Fibroblast of peridontal ligament (primary cell): ENCODE data around the gene SLC26A1.

ENCODE experiments used
- DNase-seq: peaks from one replicate; pipeline ENCODE4 v3.0.0-alpha.2; 2010; ENCODE audit errors: extremely low read depth

SLC26A1 gene

DNA sequence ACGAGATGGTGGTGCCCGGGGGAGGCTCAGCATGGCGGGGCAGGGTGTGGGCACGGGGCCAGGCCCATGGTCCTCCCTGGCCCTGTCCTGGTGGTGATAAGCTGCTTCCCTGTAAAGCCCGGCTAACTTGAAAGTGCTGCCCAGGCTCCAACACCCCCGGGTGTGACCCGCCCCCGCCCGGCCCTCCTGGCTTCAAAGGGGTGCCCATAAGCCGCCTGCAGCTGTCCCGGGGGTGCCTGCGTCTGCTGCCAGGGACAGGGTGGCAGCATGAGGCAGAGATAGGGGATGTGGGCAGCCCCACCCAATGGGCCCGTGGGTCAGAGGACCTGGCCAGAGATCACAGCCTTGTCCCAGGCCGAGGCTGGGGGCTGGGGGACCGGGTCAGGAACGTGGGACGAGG lies 36.3 kb upstream of the SLC26A1 start:
- DNase-seq: no peak

- no peak for DNase-seq
Measured at GRCh38 chr4:1028574-1029220, 35.5 kb upstream of the SLC26A1 start.

DNA sequence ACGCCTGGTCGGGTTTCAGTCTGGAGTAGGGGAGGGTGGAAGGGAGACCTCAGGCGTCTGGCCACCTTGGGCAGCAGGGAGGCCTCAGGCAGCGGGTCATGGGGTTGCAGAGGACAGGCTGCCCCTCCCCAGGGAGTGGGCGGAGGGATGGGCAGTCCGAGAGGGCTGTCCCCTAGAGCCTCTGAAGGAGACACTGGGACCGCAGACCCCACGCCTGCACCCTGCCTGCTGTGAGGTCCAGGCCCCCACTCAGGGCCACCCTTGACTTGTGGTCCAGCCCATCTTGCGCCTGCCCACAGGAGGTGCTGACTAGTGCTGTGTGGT lies 34.7 kb upstream of the SLC26A1 start:
- DNase-seq: no peak

- DNase-seq: no peak
Measured at GRCh38 chr4:1027219-1027914, 34.2 kb upstream of the SLC26A1 start.

- DNase-seq: no peak
Measured at GRCh38 chr4:1026115-1026514, 32.9 kb upstream of the SLC26A1 start.

GRCh38 chr4:1024882-1025545 lies 31.8 kb upstream of the SLC26A1 start:
- no peak for DNase-seq

DNA sequence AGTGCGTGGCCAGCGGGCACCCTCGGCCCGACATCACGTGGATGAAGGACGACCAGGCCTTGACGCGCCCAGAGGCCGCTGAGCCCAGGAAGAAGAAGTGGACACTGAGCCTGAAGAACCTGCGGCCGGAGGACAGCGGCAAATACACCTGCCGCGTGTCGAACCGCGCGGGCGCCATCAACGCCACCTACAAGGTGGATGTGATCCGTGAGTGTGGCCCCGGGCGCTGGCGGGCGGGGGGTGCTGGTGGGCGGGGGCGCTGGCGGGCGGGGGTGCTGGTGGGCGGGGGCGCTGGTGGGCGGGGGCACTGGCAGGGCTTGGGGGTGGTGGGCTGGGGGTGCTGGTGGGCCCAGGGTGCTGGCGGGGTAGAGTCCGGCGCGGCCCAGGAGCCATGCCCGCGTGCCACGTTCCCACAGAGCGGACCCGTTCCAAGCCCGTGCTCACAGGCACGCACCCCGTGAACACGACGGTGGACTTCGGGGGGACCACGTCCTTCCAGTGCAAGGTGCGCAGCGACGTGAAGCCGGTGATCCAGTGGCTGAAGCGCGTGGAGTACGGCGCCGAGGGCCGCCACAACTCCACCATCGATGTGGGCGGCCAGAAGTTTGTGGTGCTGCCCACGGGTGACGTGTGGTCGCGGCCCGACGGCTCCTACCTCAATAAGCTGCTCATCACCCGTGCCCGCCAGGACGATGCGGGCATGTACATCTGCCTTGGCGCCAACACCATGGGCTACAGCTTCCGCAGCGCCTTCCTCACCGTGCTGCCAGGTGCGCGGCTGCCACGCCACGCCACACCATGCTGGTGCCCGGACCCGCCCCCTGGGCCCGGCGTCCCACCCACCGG lies 30.9 kb upstream of the SLC26A1 start:
- no peak for DNase-seq

GRCh38 chr4:1023075-1023640 lies 30.0 kb upstream of the SLC26A1 start:
- no peak for DNase-seq

DNA sequence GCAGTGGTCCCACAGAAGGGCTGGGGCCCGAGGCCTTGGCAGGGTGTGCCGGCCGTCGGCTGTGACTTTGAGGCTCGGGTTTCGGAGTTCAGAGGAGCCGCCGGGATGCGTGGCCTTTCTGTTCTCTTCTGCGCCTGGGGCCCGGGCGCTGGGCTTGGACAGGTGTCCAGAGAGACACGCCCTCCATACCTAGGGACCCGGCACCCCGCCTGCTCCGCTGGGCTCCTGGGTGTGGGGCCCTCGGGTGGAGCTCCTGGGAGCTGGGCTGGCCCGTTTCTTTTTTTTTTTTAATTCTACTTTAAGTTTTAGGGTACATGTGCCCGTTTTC lies 29.5 kb upstream of the SLC26A1 start:
- no peak for DNase-seq

GRCh38 chr4:1022051-1022738 lies 29.0 kb upstream of the SLC26A1 start:
- DNase-seq: no peak

GRCh38 chr4:1021386-1022050 lies 28.3 kb upstream of the SLC26A1 start:
- DNase-seq: no peak

DNA sequence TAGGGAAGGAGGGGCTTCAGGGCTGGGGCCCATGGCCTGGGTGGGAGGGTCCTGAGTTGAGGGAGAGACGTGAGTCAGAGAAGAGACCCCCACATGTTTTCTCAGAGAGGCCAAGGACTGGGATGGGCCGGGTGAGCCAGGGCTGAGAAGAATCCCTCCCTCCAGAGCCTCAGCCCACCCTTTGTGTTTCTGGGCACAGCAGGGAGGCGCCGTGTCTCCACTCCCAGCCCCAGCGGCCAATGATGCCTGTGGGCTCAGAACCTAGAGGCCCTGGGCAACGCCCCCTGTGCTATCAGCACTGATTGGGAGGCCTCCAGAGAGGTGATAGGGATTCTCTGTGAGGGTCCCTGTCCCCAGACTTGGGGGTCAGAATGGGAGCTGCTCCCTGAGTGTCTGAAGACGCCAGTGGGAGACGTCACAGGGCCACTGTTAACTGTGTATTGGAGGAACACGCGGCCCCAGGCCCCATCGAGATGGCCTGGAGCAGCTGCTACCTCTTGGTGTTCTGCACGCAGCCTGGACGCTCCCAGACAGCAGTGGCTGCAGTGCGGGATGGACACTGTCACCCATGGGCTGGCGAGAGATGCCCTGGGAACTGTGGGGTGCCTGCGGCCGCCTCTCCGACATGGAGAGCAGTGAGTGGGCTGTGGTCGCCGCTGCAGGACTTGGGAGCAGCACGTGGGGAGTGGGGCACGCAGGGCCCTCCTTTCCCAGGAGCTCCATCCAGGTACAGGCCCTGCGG lies 26.7 kb upstream of the SLC26A1 start:
- no peak for DNase-seq

DNA sequence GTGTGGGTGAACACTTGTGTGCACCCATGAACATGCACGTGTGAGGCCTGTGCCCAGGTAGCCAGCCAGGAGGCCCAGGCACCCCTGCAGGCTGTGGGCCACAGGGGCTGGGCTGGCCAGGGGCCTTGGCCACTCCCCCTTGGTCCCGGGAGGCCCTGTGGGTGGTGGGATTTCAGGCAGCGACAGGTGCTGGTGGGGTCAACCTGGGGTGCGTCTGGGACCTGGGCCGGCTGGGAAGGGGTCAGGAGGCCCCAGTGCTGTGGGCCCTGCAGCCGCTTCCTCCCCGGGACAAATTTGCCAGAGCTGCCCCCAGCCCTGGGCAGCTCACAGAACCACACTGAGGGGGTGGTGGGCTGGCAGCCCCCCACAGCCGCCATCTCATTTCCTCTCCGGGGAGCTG lies 26.1 kb upstream of the SLC26A1 start:
- no peak for DNase-seq

DNA sequence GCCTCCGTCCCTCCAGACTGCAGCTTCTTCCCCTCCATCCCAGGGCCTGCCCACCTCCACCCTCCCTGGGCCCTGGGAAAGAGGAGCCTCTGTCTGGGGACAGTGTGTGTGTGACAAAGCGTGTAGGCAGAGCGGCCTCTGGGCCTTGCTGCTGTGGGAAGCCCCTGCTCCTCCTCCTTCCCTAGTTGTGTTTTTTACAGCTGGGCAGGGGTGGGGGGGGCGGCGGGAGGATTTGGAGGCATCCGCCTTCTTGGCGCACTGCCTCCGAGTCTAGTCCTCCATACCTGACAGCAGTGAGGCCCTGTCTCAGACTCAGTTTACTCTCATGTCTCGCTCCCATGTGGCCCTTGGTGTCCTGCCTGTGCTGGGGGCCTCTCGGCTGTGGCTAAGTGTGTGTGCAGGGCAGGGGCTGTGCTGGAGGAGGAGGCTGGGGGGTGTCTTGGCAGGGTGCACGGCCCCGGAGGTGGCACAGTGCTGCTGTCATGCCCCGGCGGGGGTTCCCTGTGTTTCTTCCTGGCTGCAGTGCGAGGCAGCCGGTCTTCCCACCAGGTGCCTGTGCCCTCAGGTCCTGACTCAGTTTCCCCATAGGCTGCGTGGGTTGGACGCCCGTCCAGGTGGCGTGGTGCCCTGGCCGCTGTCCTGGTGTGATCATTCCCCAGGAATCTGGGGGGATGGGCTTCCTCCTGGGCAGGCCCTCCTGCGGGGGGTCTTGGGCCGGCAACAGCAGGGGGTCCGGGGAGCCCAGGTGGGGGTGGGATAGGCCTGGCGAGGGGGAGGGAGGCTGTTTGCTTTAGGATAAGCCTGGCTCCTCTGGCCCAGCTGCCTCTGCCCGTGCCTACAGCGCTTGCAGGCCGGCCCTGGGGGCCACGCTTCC lies 25.2 kb upstream of the SLC26A1 start:
- no peak for DNase-seq

DNA sequence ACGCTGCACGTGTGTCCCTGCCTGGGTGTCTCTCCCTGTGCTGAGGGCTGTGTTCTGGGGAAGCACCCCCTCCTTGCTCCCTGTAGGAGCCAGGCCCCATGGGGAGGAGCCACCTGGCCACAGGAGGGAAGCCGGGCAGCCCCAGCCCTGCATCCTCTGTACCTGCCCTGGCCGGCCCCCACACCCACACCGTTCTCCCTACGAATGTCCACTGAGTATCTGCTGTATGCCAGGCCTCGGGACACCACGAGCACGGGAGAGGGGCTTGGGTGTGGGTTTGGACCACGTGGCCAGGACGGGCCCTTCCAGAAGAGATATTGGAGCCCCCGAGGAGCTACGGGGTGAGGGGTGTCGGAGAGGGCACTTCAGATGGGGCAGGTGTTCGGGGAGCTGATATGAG lies 24.5 kb upstream of the SLC26A1 start:
- no peak for DNase-seq

- no peak for DNase-seq
Measured at GRCh38 chr4:1017211-1017610, 24.0 kb upstream of the SLC26A1 start.

- no peak for DNase-seq
Measured at GRCh38 chr4:1015746-1016145, 22.5 kb upstream of the SLC26A1 start.

DNA sequence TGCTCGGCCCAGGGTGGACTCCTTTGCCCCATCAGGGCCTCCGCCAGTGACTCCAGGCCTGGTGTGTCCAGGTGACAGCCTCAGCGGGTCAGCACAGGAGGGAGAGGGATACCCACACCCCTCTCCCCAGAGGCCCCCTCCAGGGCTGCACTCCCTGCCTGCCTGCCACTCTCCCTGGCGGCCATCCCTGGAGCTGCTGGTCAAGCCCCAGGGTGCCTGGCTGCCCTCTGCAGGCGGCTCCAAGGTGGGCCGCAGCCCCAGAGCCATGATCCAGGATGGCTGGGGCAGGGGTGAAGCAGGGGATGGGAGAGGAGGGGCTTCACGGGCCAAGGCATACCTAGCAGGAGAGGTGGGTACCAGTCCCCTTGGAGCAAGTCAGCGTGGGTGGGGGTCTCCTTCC lies 22.0 kb upstream of the SLC26A1 start:
- no peak for DNase-seq
